Measurements from ENCODE around the gene MMD. TPM values are rescaled to one million over a fixed set of nuclear protein-coding genes. Genes with fewer than 3 reads are reported as not detected.

Gene MMD
- total and polyA plus RNA-seq, 2 of the 13 experiments (the other 11 are each of a cell fraction or from before 2014, with no cell fraction given) = 121 to 225 TPM

DNA sequence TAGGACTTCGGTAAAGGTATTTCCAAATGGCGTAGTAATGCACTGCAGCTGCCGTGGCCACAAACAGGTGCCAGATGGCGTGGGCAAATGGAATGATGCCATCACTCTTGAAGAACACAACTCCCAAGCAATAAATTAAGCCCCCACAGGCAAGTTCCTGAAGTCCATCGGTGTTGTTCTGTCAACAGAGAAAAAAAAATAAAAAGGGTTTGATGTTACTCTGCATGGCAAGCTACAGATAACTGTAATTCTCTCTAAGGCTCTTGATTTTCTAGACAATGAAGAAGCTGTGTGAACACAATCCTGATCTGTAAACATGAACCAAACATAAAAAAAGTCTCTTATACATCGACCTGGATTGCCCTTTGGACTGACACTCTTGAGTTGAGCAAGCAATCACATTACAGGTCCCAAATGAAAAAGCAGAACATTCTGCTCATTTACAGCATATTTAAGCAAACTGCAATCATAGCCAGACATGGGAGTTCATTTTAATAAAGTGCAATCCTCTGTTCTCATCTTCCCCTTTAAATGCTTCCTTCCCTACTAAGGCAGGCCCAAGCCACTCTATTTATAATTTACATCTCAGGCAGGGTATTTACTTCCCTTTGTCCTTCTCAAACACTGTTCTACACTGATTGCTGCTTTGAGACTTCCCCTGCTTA lies 27.1 kb downstream of the MMD start (continued):
- TF ChIP-seq, protein P1, sequence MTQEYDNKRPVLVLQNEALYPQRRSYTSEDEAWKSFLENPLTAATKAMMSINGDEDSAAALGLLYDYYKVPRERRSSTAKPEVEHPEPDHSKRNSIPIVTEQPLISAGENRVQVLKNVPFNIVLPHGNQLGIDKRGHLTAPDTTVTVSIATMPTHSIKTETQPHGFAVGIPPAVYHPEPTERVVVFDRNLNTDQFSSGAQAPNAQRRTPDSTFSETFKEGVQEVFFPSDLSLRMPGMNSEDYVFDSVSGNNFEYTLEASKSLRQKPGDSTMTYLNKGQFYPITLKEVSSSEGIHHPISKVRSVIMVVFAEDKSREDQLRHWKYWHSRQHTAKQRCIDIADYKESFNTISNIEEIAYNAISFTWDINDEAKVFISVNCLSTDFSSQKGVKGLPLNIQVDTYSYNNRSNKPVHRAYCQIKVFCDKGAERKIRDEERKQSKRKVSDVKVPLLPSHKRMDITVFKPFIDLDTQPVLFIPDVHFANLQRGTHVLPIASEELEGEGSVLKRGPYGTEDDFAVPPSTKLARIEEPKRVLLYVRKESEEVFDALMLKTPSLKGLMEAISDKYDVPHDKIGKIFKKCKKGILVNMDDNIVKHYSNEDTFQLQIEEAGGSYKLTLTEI (CRISPR knock-in tag; conservative IDR thresholded peaks at IDR 0.05) = no peak
- TF ChIP-seq ZNF556 (CRISPR knock-in tag; IDR thresholded peaks at IDR 0.05; ENCODE audit: borderline replicate concordance) = peak; percentile 40; the same call in 1 of the 2 replicates
- no peak for TF ChIP-seq ZNF713 (CRISPR knock-in tag; IDR thresholded peaks at IDR 0.05)
- TF ChIP-seq PPARG (CRISPR knock-in tag; conservative IDR thresholded peaks at IDR 0.05) = peak; percentile 63; the same call in 1 of the 2 replicates
- peak; percentile 76 for TF ChIP-seq ASH2L (IDR thresholded peaks at IDR 0.05; ENCODE audit: insufficient read length, low read depth, low read length)
- TF ChIP-seq NONO (IDR thresholded peaks at IDR 0.05) = no peak
- TF ChIP-seq NONO (CRISPR knock-in tag; conservative IDR thresholded peaks at IDR 0.05) = peak; percentile 66
- TF ChIP-seq ZBTB1 (CRISPR knock-in tag; IDR thresholded peaks at IDR 0.05; ENCODE audit: borderline replicate concordance) = no peak
- peak; percentile 53; the same call in 1 of the 2 replicates for TF ChIP-seq KDM1A (CRISPR knock-in tag; IDR thresholded peaks at IDR 0.05)
- no peak for TF ChIP-seq ZNF720 (CRISPR knock-in tag; IDR thresholded peaks at IDR 0.05)
- TF ChIP-seq SRSF1 (optimal IDR thresholded peaks at IDR 0.05; ENCODE audit: low read depth, low read length) = no peak
- TF ChIP-seq MED8 (CRISPR knock-in tag; IDR thresholded peaks at IDR 0.05; ENCODE audit: insufficient replicate concordance) = no peak
- 0 out of 2 replicates have a peak, but pooled peaks have one; percentile 64 for TF ChIP-seq KLF12 (CRISPR knock-in tag; IDR thresholded peaks at IDR 0.05; ENCODE audit: borderline replicate concordance)
- TF ChIP-seq U2AF2 (IDR thresholded peaks at IDR 0.05; ENCODE audit: low read depth, low read length) = no peak
- no peak for TF ChIP-seq ZFP36L1 (CRISPR knock-in tag; IDR thresholded peaks at IDR 0.05)
- TF ChIP-seq, protein P2, sequence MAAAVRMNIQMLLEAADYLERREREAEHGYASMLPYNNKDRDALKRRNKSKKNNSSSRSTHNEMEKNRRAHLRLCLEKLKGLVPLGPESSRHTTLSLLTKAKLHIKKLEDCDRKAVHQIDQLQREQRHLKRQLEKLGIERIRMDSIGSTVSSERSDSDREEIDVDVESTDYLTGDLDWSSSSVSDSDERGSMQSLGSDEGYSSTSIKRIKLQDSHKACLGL (CRISPR knock-in tag; IDR thresholded peaks at IDR 0.05) = no peak
- no peak for TF ChIP-seq ZC3H4 (CRISPR knock-in tag; IDR thresholded peaks at IDR 0.05; ENCODE audit: borderline replicate concordance)
- TF ChIP-seq NFIC (IDR thresholded peaks at IDR 0.05; ENCODE audit: low read length) = peak; percentile 87
- 0 out of 2 replicates have a peak, but pooled peaks have one; percentile 78 for TF ChIP-seq TOE1 (CRISPR knock-in tag; IDR thresholded peaks at IDR 0.05)
- no peak for TF ChIP-seq ZFP62 (CRISPR knock-in tag; IDR thresholded peaks at IDR 0.05)
- TF ChIP-seq, protein P3, sequence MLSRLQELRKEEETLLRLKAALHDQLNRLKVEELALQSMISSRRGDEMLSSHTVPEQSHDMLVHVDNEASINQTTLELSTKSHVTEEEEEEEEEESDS (CRISPR knock-in tag; IDR thresholded peaks at IDR 0.05; ENCODE audit: borderline replicate concordance) = peak; percentile 82; the same call in 1 of the 2 replicates
- no peak for TF ChIP-seq ZSCAN30 (CRISPR knock-in tag; IDR thresholded peaks at IDR 0.05)
- TF ChIP-seq, protein P4, sequence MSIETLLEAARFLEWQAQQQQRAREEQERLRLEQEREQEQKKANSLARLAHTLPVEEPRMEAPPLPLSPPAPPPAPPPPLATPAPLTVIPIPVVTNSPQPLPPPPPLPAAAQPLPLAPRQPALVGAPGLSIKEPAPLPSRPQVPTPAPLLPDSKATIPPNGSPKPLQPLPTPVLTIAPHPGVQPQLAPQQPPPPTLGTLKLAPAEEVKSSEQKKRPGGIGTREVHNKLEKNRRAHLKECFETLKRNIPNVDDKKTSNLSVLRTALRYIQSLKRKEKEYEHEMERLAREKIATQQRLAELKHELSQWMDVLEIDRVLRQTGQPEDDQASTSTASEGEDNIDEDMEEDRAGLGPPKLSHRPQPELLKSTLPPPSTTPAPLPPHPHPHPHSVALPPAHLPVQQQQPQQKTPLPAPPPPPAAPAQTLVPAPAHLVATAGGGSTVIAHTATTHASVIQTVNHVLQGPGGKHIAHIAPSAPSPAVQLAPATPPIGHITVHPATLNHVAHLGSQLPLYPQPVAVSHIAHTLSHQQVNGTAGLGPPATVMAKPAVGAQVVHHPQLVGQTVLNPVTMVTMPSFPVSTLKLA (IDR thresholded peaks at IDR 0.05) = no peak
- TF ChIP-seq ZNF570 (CRISPR knock-in tag; IDR thresholded peaks at IDR 0.05; ENCODE audit: borderline replicate concordance) = no peak
- no peak for TF ChIP-seq ZSCAN12 (CRISPR knock-in tag; IDR thresholded peaks at IDR 0.05)
- peak; percentile 74 for TF ChIP-seq NR2F6 (IDR thresholded peaks at IDR 0.05)
- TF ChIP-seq NR2F6 (CRISPR knock-in tag; IDR thresholded peaks at IDR 0.05) = peak; percentile 74
- no peak for TF ChIP-seq SRSF4 (IDR thresholded peaks at IDR 0.05; ENCODE audit: low read depth, low read length, poor library complexity, severe bottlenecking)
- peak; percentile 60; the same call in 1 of the 2 replicates for TF ChIP-seq MEF2D (CRISPR knock-in tag; IDR thresholded peaks at IDR 0.05)
